ENCODE data around the gene FAM107B. TPM values are rescaled to one million over a fixed set of nuclear protein-coding genes. Genes with fewer than 3 reads are reported as not detected.

The FAM107B gene
- total and polyA plus RNA-seq, 2 of the 13 experiments (the other 11 are each of a cell fraction or from before 2014, with no cell fraction given): 15.7 to 24.8 TPM

DNA sequence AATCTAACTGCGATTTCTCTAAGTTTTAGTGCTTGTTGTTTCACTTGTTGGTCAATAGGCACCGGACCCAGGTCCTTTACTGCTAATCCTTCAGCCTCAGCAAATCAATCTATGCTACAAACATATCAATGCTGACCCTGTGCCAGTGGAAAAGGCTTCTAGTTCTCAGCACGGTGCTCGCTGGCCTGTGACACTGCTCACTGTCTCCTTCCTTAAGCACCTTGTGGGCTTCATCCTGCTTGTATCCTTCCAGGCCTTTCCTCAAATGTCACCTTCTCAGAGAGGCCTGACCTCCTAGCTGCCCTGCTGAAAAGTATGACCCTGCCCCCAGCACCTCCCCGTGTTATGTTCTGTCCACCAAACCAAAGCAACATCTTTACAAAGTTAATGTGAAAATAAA, 242.7 kb downstream of the FAM107B start (continued):
- TF ChIP-seq, protein P1, sequence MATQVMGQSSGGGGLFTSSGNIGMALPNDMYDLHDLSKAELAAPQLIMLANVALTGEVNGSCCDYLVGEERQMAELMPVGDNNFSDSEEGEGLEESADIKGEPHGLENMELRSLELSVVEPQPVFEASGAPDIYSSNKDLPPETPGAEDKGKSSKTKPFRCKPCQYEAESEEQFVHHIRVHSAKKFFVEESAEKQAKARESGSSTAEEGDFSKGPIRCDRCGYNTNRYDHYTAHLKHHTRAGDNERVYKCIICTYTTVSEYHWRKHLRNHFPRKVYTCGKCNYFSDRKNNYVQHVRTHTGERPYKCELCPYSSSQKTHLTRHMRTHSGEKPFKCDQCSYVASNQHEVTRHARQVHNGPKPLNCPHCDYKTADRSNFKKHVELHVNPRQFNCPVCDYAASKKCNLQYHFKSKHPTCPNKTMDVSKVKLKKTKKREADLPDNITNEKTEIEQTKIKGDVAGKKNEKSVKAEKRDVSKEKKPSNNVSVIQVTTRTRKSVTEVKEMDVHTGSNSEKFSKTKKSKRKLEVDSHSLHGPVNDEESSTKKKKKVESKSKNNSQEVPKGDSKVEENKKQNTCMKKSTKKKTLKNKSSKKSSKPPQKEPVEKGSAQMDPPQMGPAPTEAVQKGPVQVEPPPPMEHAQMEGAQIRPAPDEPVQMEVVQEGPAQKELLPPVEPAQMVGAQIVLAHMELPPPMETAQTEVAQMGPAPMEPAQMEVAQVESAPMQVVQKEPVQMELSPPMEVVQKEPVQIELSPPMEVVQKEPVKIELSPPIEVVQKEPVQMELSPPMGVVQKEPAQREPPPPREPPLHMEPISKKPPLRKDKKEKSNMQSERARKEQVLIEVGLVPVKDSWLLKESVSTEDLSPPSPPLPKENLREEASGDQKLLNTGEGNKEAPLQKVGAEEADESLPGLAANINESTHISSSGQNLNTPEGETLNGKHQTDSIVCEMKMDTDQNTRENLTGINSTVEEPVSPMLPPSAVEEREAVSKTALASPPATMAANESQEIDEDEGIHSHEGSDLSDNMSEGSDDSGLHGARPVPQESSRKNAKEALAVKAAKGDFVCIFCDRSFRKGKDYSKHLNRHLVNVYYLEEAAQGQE (IDR thresholded peaks at IDR 0.05; ENCODE audit: borderline replicate concordance in 1 of 2, low read depth in 1 of 2, low read length in 2 of 2): no peak
- no peak for TF ChIP-seq GABPB1 (CRISPR knock-in tag; IDR thresholded peaks at IDR 0.05)
- no peak for TF ChIP-seq MATR3 (CRISPR knock-in tag; IDR thresholded peaks at IDR 0.05)
- TF ChIP-seq STAT5B (CRISPR knock-in tag; IDR thresholded peaks at IDR 0.05): no peak

DNA sequence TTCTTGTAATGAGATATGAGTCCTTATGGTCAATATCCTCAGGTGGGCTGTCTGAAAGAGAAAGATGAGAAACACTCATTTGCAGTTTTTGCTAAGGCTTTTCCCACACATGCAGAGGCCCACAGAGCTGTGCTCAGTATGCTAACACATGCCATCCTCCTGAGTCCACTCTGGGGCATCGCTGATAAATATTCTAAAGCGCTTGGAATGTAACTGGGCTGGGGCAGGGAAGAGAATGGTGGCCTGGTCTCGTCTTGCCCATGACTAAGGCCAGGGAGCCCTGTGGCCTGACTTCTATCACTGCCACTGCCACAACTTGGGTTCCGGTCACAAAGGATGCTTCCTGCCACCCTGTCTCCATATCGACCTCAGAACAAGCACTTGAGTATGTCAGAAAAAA, 244.2 kb downstream of the FAM107B start:
- POLR2A ChIA-PET: no interaction called here
- Histone ChIP-seq H3K27ac (ENCODE audit: extremely low read length, insufficient read depth, low read length) (no peak overlapping the region), H2AFZ (ENCODE audit: low read length) (no peak overlapping the region), H4K20me1 (ENCODE audit: insufficient read depth, low read length) (peaks cover 21% of the 10 kb centered on the region), H3K4me2 (ENCODE audit: low read depth, low read length) (no peak overlapping the region), H3K4me3 (replicated peaks in 1 of 3; ENCODE audit: insufficient read depth in 1 of 3, low read depth in 2 of 3, low read length in 3 of 3) (no peak overlapping the region), H3K79me2 (ENCODE audit: insufficient read depth, low read length) (peaks cover 11% of the 10 kb centered on the region), H3K4me1 (ENCODE audit: insufficient read depth, low read length) (peaks cover 48% of the 10 kb centered on the region), H3K36me3 (replicated peaks in 1 of 2; ENCODE audit: control insufficient read depth in 1 of 2, insufficient read depth in 2 of 2, low read length in 2 of 2) (peaks cover 6 to 11% of the 10 kb centered on the region in 2 experiments; a peak in 4 of 5 replicates), H3K27me3 (ENCODE audit: control insufficient read depth in 1 of 2, insufficient read depth in 2 of 2, low read length in 2 of 2) (no peaks in the 10 kb centered on the region), H3K9ac (ENCODE audit: insufficient read depth, low read depth, low read length) (no peak overlapping the region), H3K9me3 (ENCODE audit: low read length) (no peaks in the 10 kb centered on the region)
- no TSS peak for BruUV-seq (replicated peaks)
- in situ Hi-C loops (cut with HindIII; ENCODE audit: extremely low pct_ligation_motif_present, low pct_unique_long_range_greater_than_20kb): no loop called here
- 74% methylated on average over 5 of the region's 5 CpGs for WGBS (ENCODE audit: low lambda C conversion rate)
- TF ChIP-seq, protein P2, sequence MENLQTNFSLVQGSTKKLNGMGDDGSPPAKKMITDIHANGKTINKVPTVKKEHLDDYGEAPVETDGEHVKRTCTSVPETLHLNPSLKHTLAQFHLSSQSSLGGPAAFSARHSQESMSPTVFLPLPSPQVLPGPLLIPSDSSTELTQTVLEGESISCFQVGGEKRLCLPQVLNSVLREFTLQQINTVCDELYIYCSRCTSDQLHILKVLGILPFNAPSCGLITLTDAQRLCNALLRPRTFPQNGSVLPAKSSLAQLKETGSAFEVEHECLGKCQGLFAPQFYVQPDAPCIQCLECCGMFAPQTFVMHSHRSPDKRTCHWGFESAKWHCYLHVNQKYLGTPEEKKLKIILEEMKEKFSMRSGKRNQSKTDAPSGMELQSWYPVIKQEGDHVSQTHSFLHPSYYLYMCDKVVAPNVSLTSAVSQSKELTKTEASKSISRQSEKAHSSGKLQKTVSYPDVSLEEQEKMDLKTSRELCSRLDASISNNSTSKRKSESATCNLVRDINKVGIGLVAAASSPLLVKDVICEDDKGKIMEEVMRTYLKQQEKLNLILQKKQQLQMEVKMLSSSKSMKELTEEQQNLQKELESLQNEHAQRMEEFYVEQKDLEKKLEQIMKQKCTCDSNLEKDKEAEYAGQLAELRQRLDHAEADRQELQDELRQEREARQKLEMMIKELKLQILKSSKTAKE (CRISPR knock-in tag; IDR thresholded peaks at IDR 0.05; ENCODE audit: borderline replicate concordance): no peak
- TF ChIP-seq ZNF546 (CRISPR knock-in tag; conservative IDR thresholded peaks at IDR 0.05): no peak
- TF ChIP-seq GFI1 (CRISPR knock-in tag; IDR thresholded peaks at IDR 0.05; ENCODE audit: borderline replicate concordance): no peak
- TF ChIP-seq FOXK2 (IDR thresholded peaks at IDR 0.05): no peak
- TF ChIP-seq, protein P3, sequence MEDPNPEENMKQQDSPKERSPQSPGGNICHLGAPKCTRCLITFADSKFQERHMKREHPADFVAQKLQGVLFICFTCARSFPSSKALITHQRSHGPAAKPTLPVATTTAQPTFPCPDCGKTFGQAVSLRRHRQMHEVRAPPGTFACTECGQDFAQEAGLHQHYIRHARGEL (CRISPR knock-in tag; IDR thresholded peaks at IDR 0.05): no peak
- no peak for TF ChIP-seq ZNF772 (CRISPR knock-in tag; IDR thresholded peaks at IDR 0.05)
- CTCF ChIA-PET (ENCODE audit: low intra/inter-chr PET ratio, low total read pairs): no interaction called here
- intact Hi-C loops (cut with micrococcal nuclease; ENCODE audit: unreplicated experiment): loop anchor here (10.0 kb wide), 1 partner anchor 424 kb away; the partner anchor contains the start of genes DCLRE1C and MEIG1
- DNase-seq (ENCODE audit: low spot score) (no peak), FAIRE-seq (no peak), ATAC-seq (no peak)
